Activated T-cell treated with anti-CD3 and anti-CD28 coated beads for 24 hours (primary cell): ENCODE results near the gene GPR143.
"Not testable (repeated sequence)": the region's sequence is repeated elsewhere in the genome, so short reads cannot be mapped to it uniquely, and the experiment has no call there.

Experiments
- DNase-seq: peaks from one replicate; pipeline ENCODE4 v3.0.0-alpha.2; 2020; ENCODE audit warnings: low read depth

The GPR143 gene

GRCh38 chrX:9765737-9766097 lies at the start of gene GPR143:
Gene GPR143, minus strand, starts transcription at chrX:9765847. Its CDS starts 30 bp downstream, at chrX:9765817.
- DNase-seq, result no peak

- DNase-seq, result not testable (repeated sequence)
These were observed 45.4 kb upstream of the GPR143 start for GRCh38 chrX:9811086-9811485.

GRCh38 chrX:9809876-9810275 lies 44.2 kb upstream of the GPR143 start:
- DNase-seq, result not testable (repeated sequence)

GRCh38 chrX:9807355-9808182 lies 41.9 kb upstream of the GPR143 start:
- DNase-seq, result no peak

- no peak for DNase-seq
These were observed 40.3 kb upstream of the GPR143 start for GRCh38 chrX:9805956-9806355.

GRCh38 chrX:9804444-9804843 lies 38.8 kb upstream of the GPR143 start:
- no peak for DNase-seq

GRCh38 chrX:9802737-9803136 lies 37.1 kb upstream of the GPR143 start:
- no peak for DNase-seq

GRCh38 chrX:9797384-9798360 lies 32.0 kb upstream of the GPR143 start:
- DNase-seq, result no peak

- DNase-seq, result no peak
These were observed 28.8 kb upstream of the GPR143 start for GRCh38 chrX:9794495-9794894.

- DNase-seq, result no peak
These were observed 25.2 kb upstream of the GPR143 start for GRCh38 chrX:9790866-9791265.

GRCh38 chrX:9789555-9789954 lies 23.9 kb upstream of the GPR143 start:
- DNase-seq, result no peak

GRCh38 chrX:9788911-9789310 lies 23.3 kb upstream of the GPR143 start:
- DNase-seq, result no peak

- no peak for DNase-seq
These were observed 21.4 kb upstream of the GPR143 start for GRCh38 chrX:9786798-9787635.

GRCh38 chrX:9785944-9786797 lies 20.5 kb upstream of the GPR143 start, which contains the start of gene SHROOM2:
Gene SHROOM2, plus strand, starts transcription at chrX:9786429. Its CDS starts 117 bp downstream, at chrX:9786546.
- no peak for DNase-seq

- no peak for DNase-seq
These were observed 19.8 kb upstream of the GPR143 start for GRCh38 chrX:9785254-9785943.

- DNase-seq, result no peak
These were observed 18.7 kb upstream of the GPR143 start for GRCh38 chrX:9784332-9784731.

- no peak for DNase-seq
These were observed 16.3 kb upstream of the GPR143 start for GRCh38 chrX:9781941-9782340.

GRCh38 chrX:9775930-9776329 lies 10.3 kb upstream of the GPR143 start:
- no peak for DNase-seq

GRCh38 chrX:9772943-9773342 lies 7.3 kb upstream of the GPR143 start:
- no peak for DNase-seq

- DNase-seq, result no peak
These were observed 4.7 kb upstream of the GPR143 start for GRCh38 chrX:9770319-9770718.
